Activated CD8-positive, alpha-beta memory T cell treated with anti-CD3 and anti-CD28 coated beads for 24 hours (primary cell): ENCODE measurements around the gene ARHGAP22.

Experiments
- DNase-seq: peaks from one replicate; pipeline ENCODE4 v3.0.0-alpha.2; 2020

ARHGAP22 gene

GRCh38 chr10:48633381-48634197, 28.7 kb upstream of the ARHGAP22 start:
- no peak for DNase-seq

- DNase-seq: no peak
These were observed 27.3 kb upstream of the ARHGAP22 start for GRCh38 chr10:48632166-48632565.

GRCh38 chr10:48627984-48628609, 23.2 kb upstream of the ARHGAP22 start:
- peak; percentile 51 for DNase-seq

GRCh38 chr10:48626986-48627731, 22.3 kb upstream of the ARHGAP22 start:
- no peak for DNase-seq

- no peak for DNase-seq
These were observed 21.6 kb upstream of the ARHGAP22 start for GRCh38 chr10:48626447-48626846.

- no peak for DNase-seq
These were observed 20.9 kb upstream of the ARHGAP22 start for GRCh38 chr10:48625826-48626134.

- no peak for DNase-seq
These were observed 18.8 kb upstream of the ARHGAP22 start for GRCh38 chr10:48623607-48624132.

GRCh38 chr10:48623009-48623408, 18.1 kb upstream of the ARHGAP22 start:
- no peak for DNase-seq

GRCh38 chr10:48620719-48621118, 15.8 kb upstream of the ARHGAP22 start:
- DNase-seq: no peak

GRCh38 chr10:48616436-48616835, 11.6 kb upstream of the ARHGAP22 start:
- DNase-seq: no peak

GRCh38 chr10:48614481-48615390, 9.9 kb upstream of the ARHGAP22 start:
- DNase-seq: no peak

GRCh38 chr10:48613016-48613415, 8.1 kb upstream of the ARHGAP22 start:
- peak; percentile 9 for DNase-seq

- peak; percentile 11 for DNase-seq
These were observed 7.5 kb upstream of the ARHGAP22 start for GRCh38 chr10:48612236-48612943.

- no peak for DNase-seq
These were observed 6.3 kb upstream of the ARHGAP22 start for GRCh38 chr10:48611133-48611532.

GRCh38 chr10:48610585-48611093, 5.8 kb upstream of the ARHGAP22 start:
- peak; percentile 17 for DNase-seq

- peak; percentile 15 for DNase-seq
These were observed 5.2 kb upstream of the ARHGAP22 start for GRCh38 chr10:48609899-48610584.

GRCh38 chr10:48609441-48609840, 4.6 kb upstream of the ARHGAP22 start:
- DNase-seq: peak; percentile 11

- peak; percentile 30 for DNase-seq
These were observed 4.1 kb upstream of the ARHGAP22 start for GRCh38 chr10:48608976-48609375.

GRCh38 chr10:48608279-48608681, 3.4 kb upstream of the ARHGAP22 start:
- peak; percentile 61 for DNase-seq

- peak; percentile 21 for DNase-seq
These were observed 2.7 kb upstream of the ARHGAP22 start for GRCh38 chr10:48607356-48608278.
